B cell (primary cell): ENCODE data around the gene RAPH1. TPM values are rescaled to one million over a fixed set of nuclear protein-coding genes. Genes with fewer than 3 reads are reported as not detected.
"Not testable (repeated sequence)": the region's sequence is repeated elsewhere in the genome, so short reads cannot be mapped to it uniquely, and the experiment has no call there.

Experiments used
- ATAC-seq: fragments of 200-7000 bp; cut with Tn5 transposase; one replicate; pipeline ENCODE4 v1.10.0; 2021; ENCODE audit warnings: low read depth, mild to moderate bottlenecking, moderate number of reproducible peaks, moderate library complexity
- CTCF ChIA-PET: fragments of 350-600 bp; sonication (Branson Sonifier 250); formaldehyde crosslinking; loops from one replicate; lab custom pipeline; 2021; ENCODE audit warnings: antibody characterized with exemption, inconsistent platforms; lab: Charles Lee
- POLR2A ChIA-PET: fragments of 350-600 bp; sonication (Branson Sonifier 250); formaldehyde crosslinking; loops from one replicate; lab custom pipeline; 2021; ENCODE audit warnings: antibody characterized with exemption; lab: Charles Lee
- DNase-seq: peaks from one replicate; pipeline ENCODE4 v3.0.0; 2013
- H2AFZ ChIP-seq: 2 replicates; pipeline ENCODE4 v1.6.1; 2012; ENCODE audit warnings: mild to moderate bottlenecking, low read depth, low read length; ENCODE audit not compliant: insufficient read depth, poor library complexity, severe bottlenecking
- H3K27ac ChIP-seq, 2 donors: 1 replicate in 1 of 2; 2 replicates in 1 of 2; pipeline ENCODE4 v1.5.1; 2012 to 2013; ENCODE audit warnings: low read length in 2 of 2, mild to moderate bottlenecking in 2 of 2, moderate library complexity in 1 of 2
- H3K27me3 ChIP-seq, 4 experiments: fragments of 200-600 bp in 1 of 4; sonication (generic) in 1 of 4; replicated peaks in 1 of 4; 1 replicate in 2 of 4; 2 replicates in 2 of 4; pipeline versions ENCODE4 v1.6.1 to v1.7.0; 2013 to 2016; ENCODE audit warnings: low read length in 3 of 4, mild to moderate bottlenecking in 2 of 4, mixed read lengths in 1 of 4, moderate library complexity in 1 of 4; ENCODE audit not compliant: insufficient read depth in 4 of 4, control insufficient read depth in 3 of 4; ENCODE audit errors: control extremely low read depth in 1 of 4
- H3K36me3 ChIP-seq, 2 experiments: replicated peaks in 1 of 2; 1 replicate in 1 of 2; 2 replicates in 1 of 2; pipeline versions ENCODE4 v1.6.1 to v1.7.1; 2013; ENCODE audit warnings: low read length in 1 of 2; ENCODE audit not compliant: insufficient read depth in 2 of 2, control insufficient read depth in 1 of 2; ENCODE audit errors: control extremely low read depth in 1 of 2, extremely low read depth in 1 of 2
- H3K4me1 ChIP-seq, 2 donors: fragments of 200-600 bp in 1 of 2; sonication (generic) in 1 of 2; 1 replicate in 1 of 2; 2 replicates in 1 of 2; pipeline versions ENCODE4 v1.5.1 to v1.6.1; 2013 to 2017; ENCODE audit warnings: low read length in 2 of 2; ENCODE audit not compliant: control insufficient read depth in 2 of 2, insufficient read depth in 2 of 2
- H3K4me2 ChIP-seq: replicated peaks from 2 replicates; pipeline ENCODE3; 2012; ENCODE audit warnings: mild to moderate bottlenecking, low read depth, low read length; ENCODE audit not compliant: poor library complexity, severe bottlenecking
- H3K4me3 ChIP-seq, 5 experiments: fragments of 200-600 bp in 1 of 5; sonication (generic) in 1 of 5; 1 replicate in 3 of 5; 2 replicates in 2 of 5; pipeline versions ENCODE4 v1.5.1 to v1.7.0; 2011 to 2016; ENCODE audit warnings: low read length in 4 of 5, mild to moderate bottlenecking in 4 of 5, low read depth in 2 of 5, control low read depth in 1 of 5, moderate library complexity in 1 of 5; ENCODE audit not compliant: insufficient read depth in 1 of 5; ENCODE audit errors: control extremely low read depth in 1 of 5, extremely low read depth in 1 of 5
- H3K79me2 ChIP-seq: fragments of 200-600 bp; sonication (generic); one replicate; pipeline ENCODE4 v1.6.0; 2016; ENCODE audit warnings: low read length; ENCODE audit not compliant: control insufficient read depth, insufficient read depth
- H3K9ac ChIP-seq: fragments of 200-600 bp; sonication (generic); 2 replicates; pipeline ENCODE4 v1.6.1; 2017; ENCODE audit warnings: mild to moderate bottlenecking, low read length, moderate library complexity
- H3K9me3 ChIP-seq, 3 donors: one replicate each; pipeline versions ENCODE4 v1.6.1 to v1.7.1; 2013; ENCODE audit warnings: low read length in 2 of 3; ENCODE audit not compliant: control insufficient read depth in 2 of 3, insufficient read depth in 1 of 3; ENCODE audit errors: control extremely low read depth in 1 of 3
- H4K20me1 ChIP-seq: 2 replicates; pipeline ENCODE4 v1.6.0; 2012; ENCODE audit warnings: mild to moderate bottlenecking, low read length; ENCODE audit not compliant: insufficient read depth, control insufficient read depth, poor library complexity, severe bottlenecking
- H3K27ac Mint-ChIP-seq: one replicate; pipeline ENCODE4 v1.8.0; 2021; ENCODE audit warnings: mixed read lengths
- H3K27me3 Mint-ChIP-seq: one replicate; pipeline ENCODE4 v1.8.0; 2021; ENCODE audit warnings: mixed read lengths
- H3K4me1 Mint-ChIP-seq: one replicate; pipeline ENCODE4 v1.8.0; 2021; ENCODE audit warnings: mixed read lengths
- H3K4me3 Mint-ChIP-seq: one replicate; pipeline ENCODE4 v1.8.0; 2021; ENCODE audit warnings: mixed read lengths
- H3K9me3 Mint-ChIP-seq: one replicate; pipeline ENCODE4 v1.8.0; 2022; ENCODE audit warnings: mixed read lengths; ENCODE audit not compliant: insufficient read depth
- CTCF ChIP-seq: fragments of 200-600 bp; IDR thresholded peaks from one replicate; pipeline ENCODE4 v1.8.0; 2022; ENCODE audit warnings: antibody characterized with exemption, mild to moderate bottlenecking
- EZH2 ChIP-seq: IDR thresholded peaks from 2 replicates; pipeline ENCODE4 v1.6.1; 2012; ENCODE audit warnings: borderline replicate concordance, low read depth, mild to moderate bottlenecking, moderate library complexity, low read length; ENCODE audit not compliant: insufficient read depth, poor library complexity, severe bottlenecking
- WGBS: methylation state at CpG from one replicate; pipeline ENCODE4 v1.1.5; 2013; ENCODE audit warnings: missing lambda C conversion rate; ENCODE audit not compliant: insufficient coverage; 5-methylcytosine and 5-hydroxymethylcytosine counted together
- intact Hi-C: fragments of 100-400 bp; cut with micrococcal nuclease; formaldehyde crosslinking; loops from one replicate; pipeline ENCODE4 v1.10.0; 2022
- polyA plus RNA-seq: library from polyadenylated mRNA; depleted of rRNA; stranded (reverse); fragments of >200 nt; gene quantifications from 2 replicates; pipeline ENCODE4 v1.2.3, GENCODE V29; 2012
- total RNA-seq, 2 donors: library from RNA; stranded (reverse); fragments of 120-200 nt in 1 of 2; gene quantifications; 1 replicate in 1 of 2; 2 replicates in 1 of 2; pipeline versions ENCODE4 v1.2.3 to v1.2.4, GENCODE V29; 2013 to 2022

The RAPH1 gene
- total and polyA plus RNA-seq, 2 donors (not counting 1 experiment from before 2014, with no cell fraction given) = 0.13 TPM; not detected in 1

GRCh38 chr2:203394519-203395227 lies 140.4 kb downstream of the RAPH1 start:
- H3K4me3 Mint-ChIP-seq = no peak overlapping the region
- Histone ChIP-seq H3K4me2 (no peak overlapping the region), H4K20me1 (no peaks in the 10 kb centered on the region), H3K9me3 (no peaks in the 10 kb centered on the region), H3K36me3 (no peaks in the 10 kb centered on the region), H2AFZ (no peak overlapping the region), H3K4me3 (no peak overlapping the region), H3K4me1 (no peaks in the 10 kb centered on the region), H3K27ac (no peak overlapping the region), H3K27me3 (no peaks in the 10 kb centered on the region), H3K9ac (no peak overlapping the region), H3K79me2 (no peaks in the 10 kb centered on the region)
- DNase-seq (no peak), ATAC-seq (no peak)
- TF ChIP-seq EZH2 = no peak
- TF ChIP-seq CTCF = no peak
- ChIA-PET CTCF (no interaction called here), POLR2A (no interaction called here)
- no peaks in the 10 kb centered on the region for H3K4me1 Mint-ChIP-seq
- no peaks in the 10 kb centered on the region for H3K27me3 Mint-ChIP-seq
- no peak overlapping the region for H3K27ac Mint-ChIP-seq
- no peaks in the 10 kb centered on the region for H3K9me3 Mint-ChIP-seq
- intact Hi-C loops = no loop called here
- WGBS = 93% methylated on average over 8 of the region's 9 CpGs

GRCh38 chr2:203388153-203388552 lies 146.9 kb downstream of the RAPH1 start:
- H3K27ac Mint-ChIP-seq, H3K79me2 ChIP-seq, CTCF ChIA-PET, H3K36me3 ChIP-seq, intact Hi-C loops, H3K4me2 ChIP-seq, H3K27me3 ChIP-seq, H3K4me1 ChIP-seq, H3K4me1 Mint-ChIP-seq, H3K27ac ChIP-seq, DNase-seq, H3K4me3 Mint-ChIP-seq, POLR2A ChIA-PET, H4K20me1 ChIP-seq, H2AFZ ChIP-seq, ATAC-seq, H3K9me3 ChIP-seq, H3K4me3 ChIP-seq, H3K27me3 Mint-ChIP-seq, H3K9ac ChIP-seq, H3K9me3 Mint-ChIP-seq: not testable (repeated sequence)
- WGBS = no CpG with 5 or more reads among the region's 6 CpGs
